ENCODE results near the gene CNIH2. TPM values are rescaled to one million over a fixed set of nuclear protein-coding genes. Genes with fewer than 3 reads are reported as not detected.
A peak's percentile ranks its signal among the peaks of the same experiment; 100 is the strongest.

Gene CNIH2
- total and polyA plus RNA-seq, 2 of the 13 experiments (the other 11 are each of a cell fraction or from before 2014, with no cell fraction given), result 0.60 to 0.69 TPM

GRCh38 chr11:66267379-66268243 is 10.4 kb upstream of the CNIH2 start (continued):
- peak; percentile 80 for TF ChIP-seq PATZ1 (CRISPR knock-in tag; IDR thresholded peaks at IDR 0.05)
- TF ChIP-seq IKZF1 (IDR thresholded peaks at IDR 0.05), result no peak
- no peak; the same call in 1 of the 2 replicates for TF ChIP-seq DMAP1 (CRISPR knock-in tag; IDR thresholded peaks at IDR 0.05)
- TF ChIP-seq EHMT2 (IDR thresholded peaks at IDR 0.05; ENCODE audit: borderline replicate concordance, low read depth, low read length), result no peak
- peak; percentile 52; the same call in 1 of the 2 replicates for TF ChIP-seq ZNF232 (CRISPR knock-in tag; IDR thresholded peaks at IDR 0.05; ENCODE audit: borderline replicate concordance)
- TF ChIP-seq NFRKB (IDR thresholded peaks at IDR 0.05), result no peak
- no peak for TF ChIP-seq ZBTB37 (CRISPR knock-in tag; IDR thresholded peaks at IDR 0.05)
- TF ChIP-seq RXRB (CRISPR knock-in tag; IDR thresholded peaks at IDR 0.05; ENCODE audit: borderline replicate concordance), result no peak; the same call in 1 of the 2 replicates
- 0 out of 2 replicates have a peak, but pooled peaks have one; percentile 15 for TF ChIP-seq ZNF414 (CRISPR knock-in tag; IDR thresholded peaks at IDR 0.05)
- TF ChIP-seq ZSCAN22 (CRISPR knock-in tag; IDR thresholded peaks at IDR 0.05), result no peak

Measured in HepG2 (cell line).